ENCODE measurements around the gene EPHA10.
"Not testable (repeated sequence)": the region's sequence is repeated elsewhere in the genome, so short reads cannot be mapped to it uniquely, and the experiment has no call there.

DNA sequence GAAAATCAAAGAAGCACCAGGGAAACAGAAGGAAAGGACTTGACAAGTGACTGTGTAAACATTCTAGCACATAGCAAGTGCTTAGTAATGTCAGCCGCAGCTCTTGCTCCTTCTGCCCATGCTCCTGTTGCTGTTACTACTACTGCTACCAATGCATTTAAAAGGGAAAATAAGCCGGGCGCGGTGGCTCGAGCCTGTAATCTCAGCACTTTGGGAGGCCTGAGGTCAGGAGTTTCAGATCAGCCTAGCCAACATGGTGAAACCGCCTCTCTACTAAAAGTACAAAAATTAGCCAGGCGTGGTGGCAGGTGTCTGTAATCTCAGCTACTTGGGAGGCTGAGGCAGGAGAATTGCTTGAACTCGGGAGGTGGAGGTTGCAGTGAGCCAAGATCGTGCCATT, 80.7 kb downstream of the EPHA10 start:
- not testable (repeated sequence) for TF ChIP-seq EP300 (IDR thresholded peaks at IDR 0.05; ENCODE audit: low read depth); POLR2A (IDR thresholded peaks at IDR 0.05); POLR2AphosphoS5 (IDR thresholded peaks at IDR 0.05)
- TF ChIP-seq, protein P1, sequence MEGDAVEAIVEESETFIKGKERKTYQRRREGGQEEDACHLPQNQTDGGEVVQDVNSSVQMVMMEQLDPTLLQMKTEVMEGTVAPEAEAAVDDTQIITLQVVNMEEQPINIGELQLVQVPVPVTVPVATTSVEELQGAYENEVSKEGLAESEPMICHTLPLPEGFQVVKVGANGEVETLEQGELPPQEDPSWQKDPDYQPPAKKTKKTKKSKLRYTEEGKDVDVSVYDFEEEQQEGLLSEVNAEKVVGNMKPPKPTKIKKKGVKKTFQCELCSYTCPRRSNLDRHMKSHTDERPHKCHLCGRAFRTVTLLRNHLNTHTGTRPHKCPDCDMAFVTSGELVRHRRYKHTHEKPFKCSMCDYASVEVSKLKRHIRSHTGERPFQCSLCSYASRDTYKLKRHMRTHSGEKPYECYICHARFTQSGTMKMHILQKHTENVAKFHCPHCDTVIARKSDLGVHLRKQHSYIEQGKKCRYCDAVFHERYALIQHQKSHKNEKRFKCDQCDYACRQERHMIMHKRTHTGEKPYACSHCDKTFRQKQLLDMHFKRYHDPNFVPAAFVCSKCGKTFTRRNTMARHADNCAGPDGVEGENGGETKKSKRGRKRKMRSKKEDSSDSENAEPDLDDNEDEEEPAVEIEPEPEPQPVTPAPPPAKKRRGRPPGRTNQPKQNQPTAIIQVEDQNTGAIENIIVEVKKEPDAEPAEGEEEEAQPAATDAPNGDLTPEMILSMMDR (IDR thresholded peaks at IDR 0.05): not testable (repeated sequence)
